ENCODE measurements around the gene ATPAF1.

Gene ATPAF1

DNA sequence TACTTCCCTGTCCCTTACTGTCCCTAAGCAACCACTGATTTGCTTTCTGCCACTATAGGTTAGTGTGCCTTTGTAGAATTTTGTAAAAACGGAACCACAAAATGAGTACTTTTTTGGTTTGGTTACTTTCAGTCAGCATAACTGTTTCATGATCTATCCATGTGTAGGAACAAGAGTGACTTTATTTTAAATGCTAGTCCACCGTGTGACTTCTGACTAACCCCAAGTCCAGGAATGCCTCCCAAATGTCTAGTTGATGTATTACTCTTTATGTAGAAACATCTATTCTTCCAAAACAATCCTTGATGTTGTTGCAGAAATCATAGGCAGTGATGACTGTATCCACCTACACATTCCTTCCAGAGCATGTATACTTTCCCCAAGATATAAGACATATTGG lies 21.3 kb downstream of the ATPAF1 start:
- no peak for DNase-seq

GRCh38 chr1:46646331-46646730 lies 21.8 kb downstream of the ATPAF1 start:
- DNase-seq, result no peak

DNA sequence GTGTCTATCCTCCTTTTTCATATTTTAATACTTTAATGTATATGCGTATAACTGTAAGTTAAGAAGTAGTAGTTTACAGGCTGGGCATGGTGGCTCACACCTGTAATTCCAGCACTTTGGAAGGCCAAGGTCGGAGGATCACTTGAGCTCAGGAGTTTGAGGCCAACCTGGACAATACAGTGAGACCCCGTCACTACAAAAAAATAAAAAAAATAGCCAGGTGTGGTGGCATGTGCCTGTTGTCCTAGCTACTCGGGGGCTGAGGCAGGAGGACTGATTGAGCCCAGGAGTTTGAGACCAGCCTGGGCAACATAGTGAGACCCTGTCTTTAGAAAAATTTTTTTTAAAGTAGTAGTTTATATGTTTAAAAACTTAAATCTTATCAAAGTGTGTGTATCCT lies 22.3 kb downstream of the ATPAF1 start:
- DNase-seq, result no peak

DNA sequence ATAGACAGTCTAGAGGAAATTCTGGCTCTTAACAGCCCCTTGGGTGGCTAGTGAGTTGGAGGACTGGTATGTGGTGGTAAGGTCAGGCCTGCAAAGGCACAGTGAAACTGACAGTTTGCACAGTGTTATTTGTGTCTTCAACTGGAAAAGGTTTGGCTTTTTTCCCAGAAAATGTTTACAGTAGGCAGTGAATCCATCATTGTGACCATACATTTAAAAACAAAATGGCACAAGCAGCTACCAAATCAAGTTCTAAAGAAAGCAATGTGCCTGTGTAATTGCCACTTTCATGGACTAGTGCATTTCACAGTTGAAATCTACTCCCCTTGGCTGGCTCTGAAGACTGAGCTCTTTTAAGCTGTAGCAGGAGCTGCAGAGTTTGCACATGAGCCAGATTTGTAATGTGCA lies 24.8 kb downstream of the ATPAF1 start:
- no peak for DNase-seq

GRCh38 chr1:46642115-46642680 lies 26.0 kb downstream of the ATPAF1 start:
- no peak for DNase-seq

DNA sequence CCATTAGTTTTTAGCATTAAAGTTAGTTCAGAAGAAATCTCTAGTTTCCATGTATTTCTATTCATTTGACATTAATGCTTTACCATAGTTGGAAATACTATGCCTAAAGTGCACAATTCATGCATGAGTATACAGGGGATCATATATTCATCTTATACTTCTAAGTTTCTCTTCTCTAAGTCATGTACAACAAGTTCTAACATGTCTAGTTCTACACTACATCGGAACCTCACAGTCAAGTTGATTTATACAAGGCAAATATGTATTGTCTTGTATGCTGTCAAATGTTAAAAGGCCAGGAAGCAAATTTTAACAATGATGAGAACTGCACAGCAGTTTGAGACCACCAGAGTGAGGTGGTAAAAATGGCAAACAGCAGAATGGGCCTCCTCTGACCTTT lies 28.6 kb downstream of the ATPAF1 start:
- no peak for DNase-seq

GRCh38 chr1:46638921-46639320 lies 29.2 kb downstream of the ATPAF1 start:
- DNase-seq, result no peak

DNA sequence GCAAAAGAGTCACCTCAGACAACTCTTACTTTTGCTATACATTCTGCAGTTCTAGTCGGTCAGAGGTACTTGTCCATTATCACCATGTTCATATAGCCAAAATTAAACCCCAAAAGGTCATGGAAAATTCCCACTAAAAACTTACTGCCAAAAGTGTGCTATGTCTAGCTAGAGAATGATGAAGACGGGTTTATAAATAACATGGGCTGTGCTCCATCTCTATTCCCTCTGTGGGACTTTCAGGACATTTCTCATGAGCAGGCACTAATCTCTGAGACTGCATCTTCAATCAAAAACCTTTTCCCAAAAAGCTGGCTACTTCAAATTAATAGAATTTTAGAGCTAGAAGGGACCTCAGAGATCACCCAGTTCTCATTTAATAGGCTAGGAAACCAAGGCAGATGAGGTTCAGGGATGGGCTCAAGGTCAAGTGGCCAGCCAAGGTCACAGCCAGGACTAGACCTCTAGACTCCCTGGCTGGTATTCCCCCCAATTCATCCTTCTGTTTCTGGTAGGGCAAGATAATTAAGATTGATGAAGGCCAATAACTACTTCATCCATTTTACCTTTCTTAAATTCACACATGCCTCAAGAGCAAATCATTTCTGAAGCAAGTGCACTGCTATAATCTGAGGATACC lies 30.6 kb downstream of the ATPAF1 start:
- DNase-seq, result no peak

DNA sequence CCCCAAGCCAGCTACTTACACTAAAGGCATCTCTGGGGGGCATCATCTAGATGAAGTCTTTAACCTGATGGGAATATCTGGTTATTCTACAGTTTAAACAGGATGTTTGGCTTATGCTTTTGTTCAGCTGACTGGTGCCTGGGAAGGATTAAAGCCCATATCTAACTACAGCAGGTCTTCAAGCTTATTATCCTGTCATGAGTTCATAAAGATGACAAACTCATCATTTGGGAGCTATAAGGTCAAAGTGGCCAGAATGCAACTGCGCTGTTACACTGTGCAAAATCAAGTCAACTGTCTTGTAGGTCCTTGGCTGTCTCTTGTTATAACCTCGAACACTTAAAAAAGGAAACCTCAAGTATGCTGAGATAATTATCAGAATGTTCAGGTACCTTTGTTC lies 33.0 kb downstream of the ATPAF1 start:
- DNase-seq, result no peak

DNA sequence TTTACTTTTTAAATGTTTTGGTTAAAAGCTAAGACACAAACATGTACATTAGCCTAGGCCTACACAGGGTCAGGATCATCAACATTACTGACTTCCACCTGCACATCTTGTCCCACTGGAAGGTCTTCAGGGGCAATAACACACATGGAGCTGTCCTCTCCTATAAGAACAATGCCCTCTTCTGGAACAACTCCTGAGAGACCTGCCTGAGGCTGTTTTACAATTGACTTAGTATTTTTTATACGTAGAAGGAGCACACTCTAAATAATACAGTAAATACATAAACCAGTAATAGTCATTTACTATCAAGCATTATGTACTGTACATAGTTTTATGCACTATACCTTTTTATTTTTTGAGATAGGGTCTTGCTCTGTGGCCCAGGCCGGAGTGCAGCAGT lies 37.4 kb downstream of the ATPAF1 start:
- no peak for DNase-seq

DNA sequence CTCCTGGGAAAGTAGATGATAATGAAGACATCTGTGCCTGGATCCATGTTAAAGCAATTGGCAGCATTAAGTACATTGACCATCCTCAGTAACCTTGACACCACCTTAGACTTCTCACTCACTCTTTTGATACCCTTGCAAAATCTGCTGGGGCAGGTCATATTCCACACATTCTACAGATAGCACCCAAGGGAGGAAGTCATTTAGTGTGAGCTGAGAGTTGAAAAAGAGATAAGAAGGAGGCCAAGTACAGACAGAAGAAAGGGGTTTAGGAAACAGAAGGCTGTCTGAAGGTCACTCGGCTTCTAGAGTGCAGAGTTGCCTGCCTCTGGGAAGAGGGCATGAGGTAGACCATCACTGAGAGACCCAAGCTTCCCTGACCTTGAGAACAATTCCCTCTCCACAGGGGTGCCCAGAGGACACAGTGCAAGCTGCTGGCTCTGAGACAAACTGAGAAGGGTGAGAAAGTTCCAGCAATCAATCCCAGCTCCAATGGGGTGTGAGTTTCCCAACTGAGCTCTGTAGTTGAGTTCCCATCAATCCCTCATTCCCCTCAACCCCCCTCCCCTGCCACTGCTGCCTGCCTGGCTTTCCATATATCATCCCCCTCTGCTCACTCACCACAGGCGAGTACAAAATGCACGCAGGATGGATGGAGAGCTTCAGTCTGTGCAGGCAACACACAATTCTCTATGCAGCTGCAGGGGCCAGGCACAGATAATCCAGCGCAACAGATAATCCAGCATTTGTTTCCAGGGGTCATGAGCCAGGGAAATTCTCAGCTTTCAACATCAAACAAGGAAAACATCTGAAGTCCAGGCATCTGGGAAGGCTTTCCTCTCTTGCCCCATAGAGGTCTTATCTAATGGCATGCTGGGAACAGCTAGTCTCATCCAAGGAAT lies 44.2 kb downstream of the ATPAF1 start:
- DNase-seq, result no peak

GRCh38 chr1:46622344-46622743 lies 45.8 kb downstream of the ATPAF1 start:
- no peak for DNase-seq

DNA sequence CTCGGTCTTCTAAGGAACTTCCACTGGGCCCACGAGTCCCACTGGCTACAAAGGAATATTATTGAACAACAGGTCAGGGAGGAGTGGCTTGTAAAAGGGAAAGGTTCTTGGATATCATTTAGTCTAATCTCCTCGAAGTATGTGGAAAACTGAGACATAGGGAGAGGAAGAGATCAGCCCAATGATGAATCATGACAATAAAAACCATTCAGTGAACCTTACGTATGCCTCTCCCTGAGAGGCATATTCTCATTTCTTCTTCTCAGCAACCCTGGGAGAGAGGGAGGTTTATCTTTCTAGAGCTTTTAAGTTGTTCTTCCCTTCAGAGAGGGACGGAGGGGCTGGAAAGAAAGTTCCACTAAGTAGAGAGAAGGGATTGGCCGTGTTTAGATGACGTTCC lies 46.2 kb downstream of the ATPAF1 start:
- no peak for DNase-seq

- DNase-seq, result no peak
Observed at GRCh38 chr1:46619656-46620258, 48.4 kb downstream of the ATPAF1 start.

- DNase-seq, result no peak
Observed at GRCh38 chr1:46618754-46619415, 49.3 kb downstream of the ATPAF1 start.

DNA sequence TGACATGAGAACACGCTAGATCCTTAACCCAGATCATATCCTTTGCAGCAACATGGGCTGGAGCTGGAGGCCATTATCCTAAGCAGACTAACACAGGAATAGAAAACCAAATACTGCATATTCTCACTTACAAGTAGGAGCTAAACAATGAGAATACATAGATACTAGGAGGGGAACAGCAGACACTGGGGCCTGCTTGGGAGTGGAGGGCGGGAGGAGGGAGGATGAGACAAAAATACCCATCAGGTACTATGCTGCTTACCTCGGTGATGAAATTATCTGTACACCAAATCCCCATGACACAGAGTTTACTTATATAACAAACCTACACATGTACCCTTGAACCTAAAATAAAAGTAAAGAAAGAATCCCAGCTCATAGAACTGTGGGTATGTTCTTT lies 50.3 kb downstream of the ATPAF1 start:
- DNase-seq, result no peak

DNA sequence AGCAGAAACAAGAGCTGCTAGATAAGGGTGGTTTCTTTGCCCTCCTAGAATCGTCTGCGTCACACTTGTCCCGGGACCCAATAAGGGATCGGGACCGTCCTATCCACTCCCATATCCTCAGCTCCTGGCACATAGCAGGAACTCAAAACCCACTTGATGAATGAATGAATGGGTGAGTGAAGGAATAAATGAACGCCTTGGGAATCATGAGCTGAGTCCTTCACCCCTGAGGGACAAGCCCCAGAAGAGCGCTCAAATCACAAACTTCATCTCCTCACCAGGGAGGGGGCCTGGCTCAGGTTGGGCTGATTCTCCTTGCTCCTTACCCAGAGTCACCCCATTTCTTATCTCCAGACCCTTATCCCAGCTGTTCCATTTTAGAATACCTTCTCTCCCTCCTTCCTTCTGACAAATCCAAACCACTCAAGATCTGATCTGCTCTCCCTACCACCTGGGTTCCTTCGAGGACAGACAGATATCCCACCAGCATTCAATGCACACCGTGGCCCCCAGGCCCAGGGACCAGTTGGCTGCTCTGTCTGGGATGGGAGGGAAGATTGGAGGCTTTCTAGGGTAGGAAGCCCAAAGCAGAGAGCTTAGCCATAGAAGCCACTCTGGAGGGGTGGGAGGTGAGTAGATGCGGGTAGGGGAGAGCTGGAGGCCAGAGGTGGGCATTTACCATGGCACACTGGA lies 50.9 kb downstream of the ATPAF1 start:
- no peak for DNase-seq

DNA sequence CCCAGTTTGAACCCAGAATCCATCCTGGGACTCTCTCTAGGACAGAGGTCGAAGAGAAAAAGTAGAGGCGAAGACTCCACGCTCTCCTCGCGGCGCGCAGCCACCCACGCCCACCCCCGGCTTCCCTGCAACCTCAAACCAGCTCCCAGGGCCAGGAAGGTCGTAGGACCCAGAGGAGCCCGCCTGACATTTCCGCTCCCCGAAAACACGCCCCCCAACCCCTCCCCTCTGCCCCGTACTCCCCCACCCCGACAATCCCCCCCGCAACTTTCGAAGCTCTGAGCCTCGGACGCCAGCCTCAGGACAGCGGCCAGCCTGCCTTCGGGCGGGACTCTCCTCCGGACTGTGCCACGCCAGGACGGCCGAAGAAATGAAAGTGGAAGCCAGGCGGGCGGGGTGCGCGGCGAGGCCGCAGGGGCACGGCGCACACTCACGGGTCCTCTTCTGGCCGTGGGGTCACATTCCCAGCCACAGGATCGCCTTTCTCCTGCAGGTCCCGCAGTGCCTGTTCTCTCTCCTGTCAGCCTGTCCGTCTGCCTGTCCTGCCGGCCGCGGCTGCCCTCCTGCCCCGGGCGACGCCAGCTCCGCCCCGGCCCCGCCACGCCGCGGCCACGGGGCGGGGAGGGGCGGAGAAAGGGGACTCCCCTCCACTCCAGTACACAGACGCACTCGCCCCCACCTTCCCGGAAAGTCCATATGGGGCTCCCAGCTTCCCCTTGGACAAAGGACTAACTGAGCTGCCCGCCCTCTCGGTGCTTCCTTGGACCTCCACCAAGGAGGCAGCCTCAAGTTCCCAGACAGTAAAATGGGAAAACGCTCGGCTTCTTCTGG lies 51.7 kb downstream of the ATPAF1 start, which contains the start of gene MOB3C:
Gene MOB3C, minus strand, starts transcription at position 535 of the 831 bp plus-strand sequence. CDS start 3,490 bp downstream, outside the sequence.
- peak; percentile 75 for DNase-seq

- DNase-seq, result no peak
Observed at GRCh38 chr1:46615735-46616134, 52.4 kb downstream of the ATPAF1 start.

DNA sequence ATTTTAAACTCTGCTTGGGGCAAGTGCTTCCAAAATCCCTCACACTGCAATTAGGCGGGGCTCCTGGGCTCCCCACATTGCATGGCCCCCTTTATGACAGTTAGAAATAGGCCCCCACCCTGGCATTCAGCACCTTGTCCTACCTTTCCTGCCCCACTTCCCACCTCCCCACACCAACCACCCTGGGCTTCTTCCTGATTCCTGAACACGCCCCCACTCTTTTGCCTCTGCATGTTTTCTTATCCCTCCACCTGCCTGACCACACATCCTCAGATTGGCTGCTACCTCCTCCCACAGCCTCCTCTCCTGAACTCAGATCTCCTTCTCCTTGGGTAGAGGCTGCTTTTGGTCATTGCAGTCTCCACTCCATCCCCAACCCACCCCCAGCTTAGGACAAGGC lies 53.1 kb downstream of the ATPAF1 start:
- no peak for DNase-seq

- no peak for DNase-seq
Observed at GRCh38 chr1:46614604-46614984, 53.6 kb downstream of the ATPAF1 start.

Measured in activated CD8-positive, alpha-beta memory T cell treated with anti-CD3 and anti-CD28 coated beads, Interleukin-2, amount 50 U/mL, for 48 hours (primary cell).